NCI-H128 (cell line): ENCODE data around the gene TMEM126B.
"Not testable (repeated sequence)": the region's sequence is repeated elsewhere in the genome, so short reads cannot be mapped to it uniquely, and the experiment has no call there.

ENCODE experiments used
- DNase-seq: peaks from one replicate; lab custom pipeline; 2025; ENCODE audit not compliant: unreplicated experiment; lab: John Stamatoyannopoulos, UW

The TMEM126B gene

GRCh38 chr11:85627998-85628770 lies at the start of gene TMEM126B:
TSS of gene TMEM126B (plus strand) at chr11:85628593. CDS start at chr11:85628608, 15 bp downstream.
- peak; percentile 98 for DNase-seq

GRCh38 chr11:85582111-85582510 lies 46.3 kb upstream of the TMEM126B start:
- DNase-seq, result no peak

DNA sequence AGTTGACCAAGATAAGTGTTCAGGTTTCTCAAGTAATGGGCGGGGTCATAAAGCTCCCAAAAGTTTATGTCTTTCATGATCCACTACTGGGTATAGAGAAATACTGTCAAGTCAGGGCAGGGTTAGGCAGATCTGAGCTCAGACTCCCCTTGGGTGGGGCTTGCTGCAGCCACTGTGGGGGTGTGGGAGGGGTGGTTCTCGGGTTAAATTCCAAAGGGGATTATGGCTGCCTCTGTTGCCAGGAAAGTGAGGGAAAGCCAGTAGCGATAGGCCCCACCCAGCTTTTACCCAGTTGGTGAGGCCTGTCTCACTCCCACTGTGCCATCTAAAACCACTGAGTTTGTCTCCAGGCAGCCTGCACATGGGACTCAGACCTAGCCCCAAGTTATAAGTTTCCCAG lies 39.0 kb upstream of the TMEM126B start:
- no peak for DNase-seq

- no peak for DNase-seq
Observed at GRCh38 chr11:85590848-85591483, 37.4 kb upstream of the TMEM126B start.

DNA sequence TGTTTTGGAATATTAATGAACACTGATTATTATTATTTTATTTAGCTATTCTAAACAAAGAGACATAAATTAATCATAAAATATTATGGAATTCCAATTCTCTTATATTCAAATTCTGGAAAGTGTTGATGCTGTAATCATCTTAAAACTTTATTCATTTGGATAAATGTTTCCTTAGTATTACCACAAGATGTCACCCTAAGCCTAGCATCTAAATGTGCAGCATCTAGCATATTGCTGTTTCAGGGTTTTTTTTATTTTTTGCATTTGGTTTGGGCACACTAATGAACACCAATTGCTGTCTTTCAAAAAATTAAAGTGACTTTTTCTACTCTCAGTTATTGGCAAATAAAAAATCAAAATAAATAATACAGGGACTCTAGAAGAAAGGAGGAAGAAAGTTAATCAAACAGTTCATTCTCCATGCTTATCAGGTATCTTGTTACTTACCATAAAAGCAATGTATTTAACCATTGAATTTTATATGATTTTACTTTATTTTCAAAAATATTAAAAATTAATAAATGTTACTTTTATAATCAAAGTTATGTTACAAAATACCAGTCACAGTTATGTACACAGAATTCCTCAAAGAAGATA lies 33.0 kb upstream of the TMEM126B start:
- peak; percentile 5 for DNase-seq

DNA sequence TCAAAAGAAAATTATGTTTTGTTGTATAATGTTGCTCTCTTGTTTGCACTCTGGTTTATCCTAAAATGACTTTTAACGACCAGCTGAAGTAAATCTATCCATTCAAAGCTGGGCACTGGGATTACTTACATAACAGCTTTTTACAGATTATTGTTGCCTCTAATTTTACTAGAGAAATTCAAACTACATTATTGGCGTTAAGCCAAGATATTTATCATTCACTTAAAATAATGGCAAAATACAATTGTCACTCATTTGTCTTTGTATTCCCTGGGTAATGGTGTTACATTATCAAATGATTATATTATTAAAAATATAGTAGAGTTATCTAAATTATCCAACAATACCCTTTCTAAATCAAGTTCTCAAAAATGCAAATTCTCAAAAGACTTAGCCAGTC lies 31.5 kb upstream of the TMEM126B start:
- DNase-seq, result no peak

DNA sequence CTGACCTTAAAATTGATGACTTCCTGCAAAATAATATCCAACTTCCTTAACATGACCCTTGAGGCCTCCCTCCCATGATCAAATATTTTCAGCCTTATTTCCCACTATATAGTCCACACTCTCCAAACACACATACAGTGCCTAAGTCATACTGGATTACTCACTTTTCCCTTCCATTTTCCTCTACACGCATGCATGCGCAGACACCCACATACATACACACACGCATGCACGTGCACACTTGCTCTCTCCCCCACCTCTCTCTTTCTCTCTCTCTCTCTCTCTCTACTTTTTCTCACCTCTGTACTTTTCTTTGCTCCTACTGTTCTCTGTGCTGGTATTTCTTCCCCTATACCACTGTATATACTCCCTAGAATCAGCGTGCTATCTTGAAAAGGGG lies 29.3 kb upstream of the TMEM126B start:
- no peak for DNase-seq

- no peak for DNase-seq
Observed at GRCh38 chr11:85602526-85603213, 25.7 kb upstream of the TMEM126B start.

- no peak for DNase-seq
Observed at GRCh38 chr11:85603220-85603619, 25.2 kb upstream of the TMEM126B start.

DNA sequence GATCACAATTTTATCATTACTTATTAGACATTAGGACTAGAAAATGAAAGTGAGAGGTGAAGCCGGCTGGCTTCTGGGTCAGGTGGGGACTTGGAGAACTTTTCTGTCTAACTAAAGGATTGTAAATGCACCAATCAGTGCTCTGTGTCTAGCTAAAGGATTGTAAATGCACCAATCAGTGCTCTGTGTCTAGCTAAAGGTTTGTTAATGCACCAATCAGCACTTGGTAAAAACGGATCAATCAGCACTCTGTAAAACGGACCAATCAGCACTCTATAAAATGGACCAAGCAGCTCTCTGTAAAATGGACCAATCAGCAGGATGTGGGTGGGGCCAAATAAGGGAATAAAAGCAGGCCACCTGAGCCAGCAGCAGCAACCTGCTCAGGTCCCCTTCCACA lies 22.2 kb upstream of the TMEM126B start:
- not testable (repeated sequence) for DNase-seq

DNA sequence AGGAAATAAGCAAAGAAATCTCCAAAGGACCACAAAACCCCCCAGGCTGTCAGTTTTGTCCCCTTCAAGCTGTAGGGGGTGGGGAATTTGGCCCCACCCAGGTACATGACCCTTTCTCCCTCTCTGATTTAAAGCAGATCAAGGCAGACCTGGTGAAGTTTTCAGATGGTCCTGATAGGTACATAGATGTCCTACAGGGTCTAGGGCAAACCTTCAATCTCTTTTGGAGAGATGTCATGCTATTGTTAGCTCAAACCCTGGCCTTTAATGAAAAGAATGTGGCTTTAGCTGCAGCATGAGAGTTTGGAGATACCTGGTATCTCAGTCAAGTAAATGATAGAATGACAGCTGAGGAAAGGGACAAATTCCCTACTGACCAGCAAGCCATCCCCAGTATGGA lies 19.8 kb upstream of the TMEM126B start:
- DNase-seq, result not testable (repeated sequence)

DNA sequence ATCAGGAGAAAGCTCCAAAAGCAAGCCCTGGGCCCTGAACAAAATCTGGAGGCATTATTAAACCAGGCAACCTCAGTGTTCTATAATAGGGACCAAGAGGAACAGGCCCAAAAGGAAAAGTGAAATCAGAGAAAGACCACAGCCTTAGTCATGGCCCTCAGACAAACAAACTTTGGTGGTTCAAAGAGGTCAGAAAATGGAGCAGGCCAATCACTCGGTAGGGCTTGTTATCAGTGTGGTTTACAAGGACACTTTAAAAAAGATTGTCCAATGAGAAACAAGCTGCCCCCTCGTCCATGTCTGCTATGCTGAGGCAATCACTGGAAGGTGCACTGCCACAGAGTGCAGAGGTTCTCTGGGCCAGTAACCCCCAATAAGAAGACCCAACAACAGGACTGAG lies 19.1 kb upstream of the TMEM126B start:
- not testable (repeated sequence) for DNase-seq

DNA sequence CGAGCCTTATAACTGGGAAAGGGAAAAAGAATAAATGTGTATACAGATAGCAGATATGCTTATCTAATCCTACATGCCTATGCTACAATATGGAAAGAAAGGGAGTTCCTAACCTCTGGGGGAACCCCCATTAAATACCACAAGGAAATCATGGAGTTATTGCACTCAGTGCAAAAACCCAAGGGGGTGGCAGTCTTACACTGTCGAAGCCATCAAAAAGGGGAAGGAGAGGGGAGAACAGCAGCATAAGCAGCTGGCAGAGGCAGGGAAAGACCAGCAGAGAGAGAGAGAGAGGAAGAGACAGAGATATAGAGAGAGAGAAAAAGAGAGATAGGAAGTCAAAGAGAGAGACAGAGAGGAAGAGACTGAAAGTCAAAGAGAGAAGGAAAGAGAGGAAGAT lies 16.8 kb upstream of the TMEM126B start:
- DNase-seq, result not testable (repeated sequence)

- DNase-seq, result no peak
Observed at GRCh38 chr11:85619499-85619898, 8.9 kb upstream of the TMEM126B start.

GRCh38 chr11:85620256-85620655 lies 8.1 kb upstream of the TMEM126B start:
- DNase-seq, result no peak

GRCh38 chr11:85626496-85626895 lies 1.9 kb upstream of the TMEM126B start:
- DNase-seq, result peak; percentile 9

- DNase-seq, result no peak
Observed at GRCh38 chr11:85627332-85627997, 928 bp upstream of the TMEM126B start, which contains the start of gene DLG2. TSS of gene DLG2 (minus strand) at chr11:85627344.

- no peak for DNase-seq
Observed at GRCh38 chr11:85628771-85629341, 463 bp downstream of the TMEM126B start.

DNA sequence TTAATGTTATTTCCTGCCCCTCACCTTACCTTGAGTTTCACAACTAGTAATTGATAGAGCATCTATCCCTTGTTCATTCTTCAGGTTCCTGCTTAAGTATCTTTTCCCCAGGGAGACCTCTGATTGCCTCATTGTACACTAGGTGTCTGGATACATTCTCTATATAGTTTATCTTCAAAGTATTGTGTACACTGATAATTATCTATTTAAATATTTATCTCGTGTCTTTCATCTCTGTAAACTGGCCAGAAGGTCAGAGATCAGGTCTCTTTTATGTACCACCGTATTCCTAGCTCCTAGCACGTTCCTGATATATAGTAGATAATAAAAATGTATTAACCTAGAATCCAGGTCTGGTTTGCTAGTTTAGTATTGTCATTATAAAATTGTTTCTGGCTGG lies 6.4 kb downstream of the TMEM126B start:
- no peak for DNase-seq

DNA sequence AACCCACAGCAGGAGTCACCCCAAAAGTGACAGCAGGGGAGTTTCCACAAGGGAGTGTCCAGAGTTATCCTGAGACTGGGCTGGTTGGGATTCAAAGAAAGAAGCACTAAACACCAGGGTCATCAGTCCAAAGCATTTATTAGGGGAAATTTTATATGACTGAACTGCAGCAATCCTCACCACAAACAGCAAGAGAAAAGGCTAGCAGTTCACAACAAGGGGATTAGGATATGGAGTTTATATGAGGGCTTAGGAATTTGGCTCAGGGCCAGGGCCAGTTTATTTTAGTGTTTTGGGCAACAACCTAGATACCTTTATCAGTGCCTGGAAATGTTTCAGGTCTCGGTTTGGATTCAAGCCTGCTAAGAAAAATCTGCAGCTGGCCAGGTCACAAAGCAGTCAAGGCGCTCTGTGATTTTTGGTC lies 14.8 kb downstream of the TMEM126B start:
- no peak for DNase-seq

DNA sequence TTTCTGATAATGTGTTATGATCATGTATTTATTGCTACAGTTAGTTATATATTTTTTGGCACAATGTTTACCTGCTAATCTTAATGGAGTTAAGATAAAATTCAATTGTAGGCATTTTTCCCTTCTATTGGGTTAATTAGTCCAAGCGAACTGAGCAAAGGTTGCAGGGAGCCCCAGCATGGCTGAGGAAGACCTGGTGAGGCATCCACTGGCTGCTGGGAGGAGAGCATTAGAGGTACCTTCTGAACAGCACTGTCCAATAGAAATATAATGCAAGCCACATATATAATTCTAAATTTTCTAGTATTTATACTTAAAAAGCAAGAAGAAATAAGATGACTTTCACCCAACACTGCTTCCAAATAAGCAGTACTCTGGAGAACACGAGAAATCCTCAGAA lies 18.7 kb downstream of the TMEM126B start:
- DNase-seq, result no peak
